ENCODE data around the gene CCL13.
"Not testable (repeated sequence)": the region's sequence is repeated elsewhere in the genome, so short reads cannot be mapped to it uniquely, and the experiment has no call there.

Gene CCL13

GRCh38 chr17:34356194-34356593, at the start of gene CCL13:
CCL13 (plus strand) TSS chr17:34356480; CDS start chr17:34356527, 47 bp downstream.
- no peak for DNase-seq

GRCh38 chr17:34307110-34307509, 49.2 kb upstream of the CCL13 start:
- no peak for DNase-seq

- DNase-seq, result no peak
These were observed 47.9 kb upstream of the CCL13 start for GRCh38 chr17:34308371-34308770.

GRCh38 chr17:34311291-34311690, 45.0 kb upstream of the CCL13 start:
- DNase-seq, result no peak

- DNase-seq, result no peak
These were observed 44.2 kb upstream of the CCL13 start for GRCh38 chr17:34312080-34312479.

- no peak for DNase-seq
These were observed 43.1 kb upstream of the CCL13 start for GRCh38 chr17:34313164-34313563.

- DNase-seq, result no peak
These were observed 42.0 kb upstream of the CCL13 start for GRCh38 chr17:34314279-34314678.

GRCh38 chr17:34318474-34318873, 37.8 kb upstream of the CCL13 start:
- no peak for DNase-seq

GRCh38 chr17:34319039-34319483, 37.2 kb upstream of the CCL13 start, which contains the start of gene CCL8:
CCL8 (plus strand) TSS chr17:34319435; CDS start chr17:34319502, 67 bp downstream.
- DNase-seq, result no peak

- DNase-seq, result no peak
These were observed 34.3 kb upstream of the CCL13 start for GRCh38 chr17:34321964-34322363.

- not testable (repeated sequence) for DNase-seq
These were observed 28.7 kb upstream of the CCL13 start for GRCh38 chr17:34327580-34327979.

- no peak for DNase-seq
These were observed 18.6 kb upstream of the CCL13 start for GRCh38 chr17:34337701-34338100.

GRCh38 chr17:34339138-34339770, 17.0 kb upstream of the CCL13 start:
- DNase-seq, result no peak

GRCh38 chr17:34341916-34342315, 14.4 kb upstream of the CCL13 start:
- no peak for DNase-seq

- DNase-seq, result no peak
These were observed 9.2 kb upstream of the CCL13 start for GRCh38 chr17:34347063-34347462.

GRCh38 chr17:34349751-34350150, 6.5 kb upstream of the CCL13 start:
- DNase-seq, result no peak

GRCh38 chr17:34351096-34351495, 5.2 kb upstream of the CCL13 start:
- no peak for DNase-seq

- no peak for DNase-seq
These were observed 4.1 kb upstream of the CCL13 start for GRCh38 chr17:34352191-34352590.

- no peak for DNase-seq
These were observed 1.6 kb upstream of the CCL13 start for GRCh38 chr17:34354637-34355036.

- no peak for DNase-seq
These were observed 1.1 kb downstream of the CCL13 start for GRCh38 chr17:34357398-34357797.

GRCh38 chr17:34358631-34359030, 2.4 kb downstream of the CCL13 start:
- no peak for DNase-seq

- no peak for DNase-seq
These were observed 4.5 kb downstream of the CCL13 start for GRCh38 chr17:34360601-34361270.

GRCh38 chr17:34361478-34362061, 5.3 kb downstream of the CCL13 start:
- peak; percentile 82 for DNase-seq

- DNase-seq, result no peak
These were observed 6.9 kb downstream of the CCL13 start, which contains the start of gene CCL1 for GRCh38 chr17:34363183-34363661. CCL1 (minus strand) TSS chr17:34363233; CDS start chr17:34363161, 72 bp downstream.
